Cortex of kidney (tissue), 1 donor: Measurements from ENCODE around the gene SHISA2.
"Not testable (repeated sequence)": the region's sequence is repeated elsewhere in the genome, so short reads cannot be mapped to it uniquely, and the experiment has no call there.

ENCODE experiments used
- DNase-seq: peaks from one replicate; lab custom pipeline; 2025; lab: John Stamatoyannopoulos, UW

SHISA2 gene

DNA sequence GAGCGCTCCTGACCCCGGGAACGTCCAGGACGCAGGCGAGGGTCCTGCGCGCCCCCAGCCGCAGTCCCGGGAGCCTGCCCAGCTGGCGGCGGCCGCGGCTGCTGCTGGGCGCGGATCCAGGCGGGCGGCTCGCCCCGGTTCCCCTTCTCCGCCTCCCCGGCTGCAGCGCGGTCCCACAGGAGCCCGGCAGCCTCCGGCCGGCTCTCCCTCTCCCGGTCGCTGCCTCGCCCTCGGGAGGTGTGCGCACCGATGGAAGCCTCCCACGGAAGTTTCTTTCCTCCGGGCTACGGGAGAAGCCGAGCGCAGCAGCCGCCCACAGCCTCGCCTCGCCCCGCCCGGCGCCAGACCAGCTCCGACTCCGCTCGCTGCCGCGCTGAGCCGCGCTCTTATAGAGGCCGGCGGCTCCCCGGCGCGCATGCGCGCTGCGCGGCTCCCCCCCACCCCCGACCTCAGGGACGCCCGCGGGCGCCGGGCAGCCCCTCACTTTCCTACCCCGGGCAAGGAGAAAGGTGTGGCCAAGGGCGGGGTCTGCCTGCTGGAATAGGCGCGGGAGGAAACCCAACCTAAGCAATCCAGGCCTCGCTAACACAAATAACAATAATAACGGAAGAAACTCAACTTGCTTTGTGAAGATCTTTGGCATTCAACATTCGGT lies at the start of gene SHISA2:
TSS of gene SHISA2 (minus strand) at position 360 of the 655 bp plus-strand sequence. CDS start 1,041 bp downstream, outside the sequence.
- DNase-seq = no peak

DNA sequence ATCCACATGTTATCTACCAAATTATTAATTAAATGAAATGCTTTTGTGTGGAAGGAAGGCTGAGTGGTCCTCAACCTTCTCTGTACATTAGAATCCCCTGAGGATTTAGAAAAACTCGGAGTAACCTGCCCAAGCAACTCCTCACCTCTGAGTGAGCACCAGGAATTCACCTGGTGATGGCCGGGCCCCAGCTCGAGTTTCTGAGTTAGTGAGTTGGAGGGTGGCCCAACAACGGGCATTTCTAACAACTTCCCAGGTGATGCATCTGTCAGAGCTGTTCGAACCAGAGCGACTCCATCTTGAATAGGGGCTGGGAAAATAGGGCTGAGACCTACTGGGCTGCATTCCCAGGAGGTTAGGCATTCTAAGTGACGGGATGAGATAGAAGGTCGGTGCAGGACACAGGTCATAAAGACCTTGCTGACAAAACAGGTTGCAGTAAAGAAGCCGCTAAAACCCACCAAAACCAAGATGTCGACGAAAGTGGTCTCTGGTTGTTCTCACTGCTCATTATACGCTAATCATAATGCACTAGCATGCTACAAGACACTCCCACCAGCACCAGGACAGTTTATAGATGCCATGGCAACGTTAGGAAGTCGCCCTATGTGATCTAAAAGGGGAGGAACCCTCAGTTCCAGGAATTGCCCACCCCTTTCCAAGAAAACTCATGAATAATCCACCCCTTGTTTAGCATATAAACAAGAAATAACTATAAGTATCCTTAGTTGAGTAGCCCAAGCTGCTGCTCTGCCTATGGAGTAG lies 44.2 kb upstream of the SHISA2 start:
- no peak for DNase-seq

DNA sequence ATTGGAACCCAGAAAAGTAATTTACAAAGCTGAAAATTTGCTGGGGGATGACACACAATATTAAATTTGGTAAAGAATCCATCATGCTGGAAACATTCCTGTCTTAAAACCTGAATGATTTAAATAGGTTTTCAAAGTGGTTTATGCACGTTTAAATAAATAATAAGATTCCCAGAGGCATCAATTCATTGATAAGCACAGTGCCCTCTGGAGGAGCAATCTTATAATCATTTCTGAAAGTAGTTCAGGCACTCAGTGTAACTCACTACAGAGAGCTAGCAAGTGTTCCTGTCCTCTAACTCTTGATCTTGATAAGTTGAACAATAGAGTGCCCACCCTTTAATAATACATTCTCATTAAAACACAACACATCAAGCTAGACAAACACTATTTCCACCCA lies 43.5 kb upstream of the SHISA2 start:
- no peak for DNase-seq

DNA sequence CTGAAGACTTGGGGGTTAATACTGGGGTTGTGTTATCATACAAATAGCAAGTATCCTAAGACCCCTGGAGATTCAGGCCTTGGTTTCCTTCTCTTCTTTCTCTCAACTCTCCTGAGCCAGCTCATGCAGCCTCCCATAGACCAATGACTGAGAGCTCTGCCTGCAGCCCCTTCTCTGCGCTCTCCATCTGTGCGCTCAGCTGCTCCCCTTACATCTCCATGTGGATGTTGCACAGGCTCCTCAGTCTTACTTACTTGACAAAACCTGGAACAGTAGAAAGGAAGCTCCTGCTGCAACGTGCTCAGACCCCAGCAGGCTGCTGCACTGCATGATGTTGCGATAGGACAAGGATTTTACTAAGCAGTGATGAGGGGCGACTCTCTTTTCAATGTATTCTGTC lies 25.0 kb upstream of the SHISA2 start:
- not testable (repeated sequence) for DNase-seq

DNA sequence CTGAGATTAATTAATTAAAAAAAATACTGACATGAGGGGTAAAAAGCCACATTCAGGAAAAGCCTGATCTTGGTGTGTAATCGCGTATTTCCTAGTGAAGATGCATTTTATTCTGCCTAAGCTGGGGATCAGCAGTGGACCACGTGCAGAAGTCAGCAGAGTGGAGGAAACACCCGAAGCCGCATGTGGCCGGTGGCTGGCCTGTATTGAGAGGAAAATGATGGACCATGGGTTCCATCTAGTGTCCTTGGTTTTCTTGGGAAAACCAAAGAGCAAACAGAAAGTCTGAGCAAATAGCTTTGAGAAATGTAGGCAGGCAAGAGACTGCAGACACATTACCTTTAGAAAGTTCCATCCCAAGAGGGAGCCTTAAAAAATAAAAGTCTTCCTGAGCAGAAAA lies 23.7 kb upstream of the SHISA2 start:
- no peak for DNase-seq

DNA sequence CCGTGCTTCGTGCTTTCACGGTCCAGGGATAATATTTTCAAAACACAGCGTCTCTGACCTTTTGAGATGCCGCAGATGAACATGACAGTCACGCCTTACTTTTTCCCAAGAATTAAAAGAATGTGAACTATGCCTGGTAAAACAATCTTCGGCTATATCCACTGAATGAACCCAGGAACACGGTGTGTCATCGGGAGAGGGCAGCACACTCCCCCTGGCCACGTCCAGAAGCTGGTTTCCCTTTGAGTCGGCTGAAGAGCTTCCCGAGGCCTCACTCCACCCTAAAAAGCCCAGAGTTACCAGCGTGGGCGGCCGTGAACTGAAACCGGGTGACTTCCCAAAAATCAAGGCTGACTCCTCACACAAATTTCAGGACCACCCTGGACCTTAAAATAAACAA lies 22.9 kb upstream of the SHISA2 start:
- no peak for DNase-seq

DNA sequence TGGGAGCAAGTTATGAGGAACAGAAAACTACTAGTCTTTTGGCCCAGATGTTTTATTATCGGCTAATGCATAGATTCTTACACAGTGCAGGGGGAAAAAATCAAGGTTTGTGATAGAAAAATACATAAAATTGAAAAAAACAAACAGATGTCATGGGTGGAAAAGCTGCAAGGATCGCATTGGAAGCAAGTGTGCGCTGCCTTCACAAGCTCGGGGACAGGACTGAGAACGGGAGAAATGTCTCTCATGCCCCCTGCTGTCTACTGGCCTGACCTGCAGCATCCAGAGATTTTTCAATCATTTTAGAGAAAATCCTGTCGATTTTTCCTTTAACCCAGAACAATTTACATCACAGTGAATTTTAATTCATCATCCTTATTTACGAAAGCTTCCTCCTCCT lies 20.5 kb upstream of the SHISA2 start:
- DNase-seq = not testable (repeated sequence)

DNA sequence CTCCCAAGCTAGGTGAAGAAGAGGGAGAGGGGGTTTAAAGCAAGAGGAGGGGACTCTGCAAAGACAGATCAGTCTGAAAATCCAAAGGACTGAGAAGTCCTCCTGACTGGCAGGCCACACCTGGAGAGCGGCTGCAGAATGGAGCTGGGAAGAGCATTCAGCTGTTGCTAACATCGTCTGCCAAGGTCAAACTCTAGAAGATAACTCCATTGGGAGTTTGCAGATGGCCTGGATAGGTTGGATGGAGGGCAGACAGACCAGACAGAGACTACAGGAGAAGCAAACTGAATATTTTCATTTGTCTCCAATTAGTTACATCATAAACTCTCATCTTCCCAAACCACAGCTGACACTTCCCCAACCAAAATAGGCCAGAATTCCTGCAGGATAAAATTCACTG lies 19.9 kb upstream of the SHISA2 start:
- no peak for DNase-seq

DNA sequence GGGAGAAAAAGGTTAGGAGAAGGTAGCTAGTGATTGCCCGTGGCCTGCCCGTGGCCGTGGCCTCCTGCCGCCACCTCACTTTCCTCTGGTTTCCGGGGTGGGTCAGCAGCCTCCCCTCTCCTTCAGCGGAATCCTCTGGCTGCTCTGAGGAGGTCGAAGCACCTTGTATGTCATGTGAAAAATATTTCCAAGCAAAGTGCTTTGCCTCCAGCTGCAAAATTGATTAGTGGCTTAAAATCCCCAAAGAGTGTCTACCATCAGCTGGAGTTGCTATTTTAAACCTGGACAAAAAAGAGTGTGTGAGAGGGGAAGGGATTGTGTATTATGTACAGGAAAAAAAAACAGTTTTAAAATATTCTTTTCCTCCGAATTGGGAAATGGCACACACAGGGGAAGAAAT lies 17.8 kb upstream of the SHISA2 start:
- not testable (repeated sequence) for DNase-seq

DNA sequence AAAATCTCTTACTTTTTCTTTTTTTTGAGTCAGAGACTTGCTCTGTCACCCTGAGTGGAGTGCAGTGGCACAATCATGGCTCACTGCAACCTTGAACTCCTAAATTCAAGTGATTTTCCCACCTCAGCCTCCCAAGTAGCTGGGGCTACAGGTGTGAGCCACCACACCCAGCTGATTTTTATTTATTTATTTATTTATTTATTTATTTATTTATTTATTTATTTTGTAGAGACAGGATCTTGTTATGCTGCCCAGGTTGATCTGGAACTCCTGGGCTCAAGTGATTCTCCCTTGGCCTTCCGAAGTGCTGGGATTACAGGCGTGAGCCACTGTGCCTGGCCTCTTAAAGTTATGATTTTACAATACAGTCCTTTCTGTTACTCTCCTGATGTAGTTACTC lies 16.6 kb upstream of the SHISA2 start:
- DNase-seq = not testable (repeated sequence)

DNA sequence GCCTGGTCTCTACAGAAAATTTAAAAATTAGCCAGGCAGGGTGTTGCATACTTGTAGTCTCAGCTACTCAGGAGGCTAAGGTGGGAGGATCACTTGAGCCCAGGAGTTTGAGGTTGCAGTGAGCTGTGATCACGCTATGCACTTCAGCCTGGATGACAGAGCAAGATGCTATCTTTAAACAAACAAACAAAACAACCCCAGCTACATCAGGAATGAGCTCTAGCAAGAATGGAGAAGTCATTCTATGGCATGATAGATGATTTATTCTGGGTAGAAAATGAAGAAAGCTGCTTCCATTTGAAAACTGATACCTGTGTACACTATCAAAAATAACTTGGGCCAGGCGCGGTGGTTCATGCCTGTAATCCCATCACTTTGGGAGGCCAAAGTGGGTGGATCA lies 15.8 kb upstream of the SHISA2 start:
- no peak for DNase-seq

DNA sequence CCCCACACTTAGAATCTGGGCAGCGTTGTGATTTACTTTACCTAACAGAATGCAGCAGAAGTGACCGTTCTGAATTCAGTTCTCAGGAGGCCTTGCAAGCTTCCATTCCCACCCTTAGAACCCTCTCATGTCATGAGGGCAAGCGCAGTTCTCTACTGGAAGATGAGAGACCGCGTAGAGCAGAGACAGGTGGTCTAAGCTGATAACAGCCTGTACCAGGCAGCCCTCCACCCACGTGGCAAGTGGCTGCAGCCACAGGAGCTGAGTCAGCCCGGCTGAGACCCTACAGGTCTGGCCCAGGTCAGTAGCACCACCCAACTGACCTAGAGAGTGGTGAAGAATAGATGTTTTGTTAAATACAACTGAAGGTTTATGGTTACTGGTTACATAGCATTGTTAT lies 14.7 kb upstream of the SHISA2 start:
- not testable (repeated sequence) for DNase-seq

DNA sequence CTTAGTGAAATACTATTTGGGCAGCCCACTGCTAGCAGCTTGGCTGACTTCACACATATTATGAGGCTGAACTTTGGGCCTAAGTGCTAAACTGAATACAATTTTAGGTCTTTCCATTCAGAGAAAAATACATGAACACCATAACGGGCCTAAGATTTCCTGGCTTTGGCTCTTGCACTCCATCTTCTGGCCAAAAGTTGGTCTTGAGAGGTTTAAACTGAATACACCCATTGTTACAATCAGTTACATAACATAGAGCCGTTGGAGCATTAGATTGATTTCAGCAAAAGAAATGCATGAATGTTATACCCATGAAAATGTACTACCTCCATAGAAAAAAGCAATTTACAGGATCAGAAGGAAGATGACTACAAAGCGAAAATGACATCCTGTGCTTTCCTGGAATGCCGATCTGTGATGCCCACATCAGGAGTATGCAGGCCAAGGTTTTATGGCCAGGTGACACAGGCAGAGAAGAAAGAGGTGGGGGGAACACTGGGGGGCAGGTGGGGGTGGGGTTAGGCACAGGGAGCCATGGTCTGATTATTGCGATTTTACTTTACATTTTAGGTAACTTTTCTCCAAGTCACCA lies 11.1 kb upstream of the SHISA2 start:
- DNase-seq = no peak

DNA sequence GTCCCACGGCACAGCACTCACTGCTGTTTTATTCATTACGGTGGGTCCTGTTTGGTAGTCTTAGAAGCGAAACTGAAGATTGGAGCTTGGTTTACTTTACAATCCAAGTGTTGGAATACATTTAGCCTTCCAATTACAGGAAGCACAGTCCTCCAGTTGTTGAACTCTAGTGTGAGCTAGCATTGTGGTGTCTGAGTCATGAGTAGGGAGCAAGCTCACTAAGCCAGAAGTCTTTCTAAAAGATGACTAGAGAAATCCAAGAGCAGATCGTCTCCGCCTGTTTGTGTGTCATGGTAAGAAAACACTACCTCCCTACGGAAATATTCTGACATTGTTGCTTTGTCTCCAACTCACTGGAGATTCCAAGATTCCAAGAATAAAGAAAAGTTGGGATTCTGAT lies 10.1 kb upstream of the SHISA2 start:
- DNase-seq = no peak

DNA sequence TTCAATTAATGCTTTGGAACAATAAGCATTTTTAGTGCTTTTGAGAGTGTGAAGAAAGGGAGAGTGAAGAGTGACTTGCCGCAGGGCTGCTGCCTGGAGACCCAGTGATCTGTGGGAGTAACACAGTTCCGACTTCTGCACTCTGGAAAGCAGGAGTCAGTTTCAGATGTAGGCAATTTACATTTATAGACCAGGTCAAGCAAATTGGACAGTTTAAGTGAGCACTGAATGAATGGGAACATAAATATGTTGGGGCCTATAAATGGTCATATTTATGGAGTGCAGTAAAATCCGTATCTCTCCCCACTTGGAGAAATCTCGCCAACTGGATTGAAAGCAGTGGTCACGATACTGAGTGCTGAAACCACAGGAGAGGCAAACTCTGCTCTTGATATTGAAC lies 9.4 kb upstream of the SHISA2 start:
- DNase-seq = no peak

DNA sequence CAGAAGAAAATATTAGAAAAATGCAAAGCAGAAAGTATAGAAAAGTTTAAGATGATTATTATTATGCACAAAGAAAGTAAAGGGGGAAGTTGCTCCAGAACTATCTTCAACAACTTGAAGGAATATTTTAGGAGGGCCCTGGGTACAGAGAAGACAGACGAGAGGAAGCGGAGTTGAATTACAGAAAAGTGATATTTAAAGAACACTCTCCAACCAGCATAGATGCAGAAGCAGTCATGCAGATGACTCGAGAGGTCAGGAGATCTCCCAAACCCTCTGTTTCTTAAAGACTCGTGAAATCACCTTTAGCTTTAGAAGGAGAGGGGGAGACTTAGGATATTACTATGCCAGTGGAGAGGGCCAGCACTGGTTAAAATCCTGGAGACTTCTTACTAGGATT lies 8.5 kb upstream of the SHISA2 start:
- DNase-seq = no peak

DNA sequence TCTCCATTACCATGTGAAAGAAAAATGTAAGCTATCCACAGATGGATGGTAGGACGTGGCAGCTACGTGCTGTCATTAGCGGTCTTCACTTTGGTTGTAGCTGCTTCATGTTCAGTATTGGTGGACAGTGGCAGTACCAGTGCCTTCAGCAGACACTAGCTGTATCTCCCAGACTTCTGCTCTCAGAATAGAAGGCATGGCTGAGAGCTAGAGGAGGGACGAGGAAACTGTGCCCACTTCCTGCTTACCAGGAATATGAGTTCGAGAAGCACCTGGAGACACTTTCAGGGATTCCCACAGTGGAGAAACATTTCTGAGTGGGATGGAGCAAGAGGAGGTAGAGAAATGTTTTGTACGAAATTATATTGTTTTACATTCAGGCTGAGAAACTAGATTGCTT lies 6.9 kb upstream of the SHISA2 start:
- DNase-seq = no peak

DNA sequence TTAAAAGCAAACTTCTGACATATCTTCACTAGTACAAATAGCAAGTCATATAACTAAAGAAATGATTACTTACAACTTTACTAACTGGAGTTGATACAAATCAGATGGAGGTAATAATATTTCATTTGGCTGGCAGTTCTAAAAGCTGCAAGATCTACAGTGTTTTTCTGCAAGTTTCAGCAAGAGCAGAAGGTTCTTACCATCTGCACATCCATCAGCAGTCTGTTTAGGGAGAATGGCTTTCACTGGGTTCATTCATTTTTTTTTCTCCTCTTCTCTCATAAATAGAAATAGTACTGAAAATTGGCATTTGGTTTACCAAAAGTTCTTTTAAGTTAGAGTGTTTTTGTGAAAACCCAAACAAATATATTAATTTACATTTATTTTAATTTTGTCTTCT lies 3.1 kb upstream of the SHISA2 start:
- no peak for DNase-seq

DNA sequence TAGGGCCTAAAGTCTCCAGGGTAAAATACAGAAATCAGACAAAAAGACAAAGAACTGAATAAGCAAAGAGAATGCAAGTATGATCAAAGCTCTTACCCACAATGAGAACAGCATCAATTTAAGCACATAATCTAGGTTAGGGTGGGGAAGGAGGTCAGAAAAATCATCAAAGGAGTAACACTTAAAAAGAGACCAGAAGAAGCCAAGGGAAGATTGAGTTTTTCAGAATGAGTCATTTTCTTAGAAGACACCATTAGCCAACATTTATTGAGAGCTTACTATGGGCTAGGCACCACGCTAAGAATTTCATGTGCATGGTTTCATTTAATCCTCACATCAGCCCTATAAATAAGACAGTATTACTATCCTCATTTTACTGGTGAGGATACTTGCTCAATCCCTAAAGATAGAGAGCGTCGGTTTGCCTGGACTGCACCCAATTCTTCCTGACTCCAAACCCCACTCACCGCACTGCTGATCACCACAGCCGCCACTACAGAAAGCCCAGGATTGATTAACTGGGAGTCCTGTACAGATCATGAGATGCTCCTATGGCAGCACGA lies 1.7 kb upstream of the SHISA2 start:
- no peak for DNase-seq

DNA sequence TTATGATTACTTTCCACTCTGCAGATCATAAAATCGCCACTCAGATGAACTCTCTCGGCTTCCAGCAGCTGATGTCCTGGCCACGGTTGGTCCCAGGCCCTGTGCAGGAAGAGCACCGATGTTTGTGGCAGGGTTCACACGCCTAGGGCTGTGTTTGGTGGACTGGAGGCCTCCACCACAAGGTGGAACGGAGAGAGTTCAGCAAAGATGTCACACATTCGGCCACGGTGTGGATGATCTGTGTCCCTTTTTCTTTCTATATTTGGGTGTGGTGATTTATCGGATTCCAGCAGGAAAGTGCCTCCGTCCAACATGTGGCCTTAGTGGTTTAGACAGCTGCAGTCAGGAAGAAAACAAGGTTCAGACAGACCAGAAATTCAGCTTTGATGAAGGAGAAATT lies 521 bp upstream of the SHISA2 start:
- no peak for DNase-seq

DNA sequence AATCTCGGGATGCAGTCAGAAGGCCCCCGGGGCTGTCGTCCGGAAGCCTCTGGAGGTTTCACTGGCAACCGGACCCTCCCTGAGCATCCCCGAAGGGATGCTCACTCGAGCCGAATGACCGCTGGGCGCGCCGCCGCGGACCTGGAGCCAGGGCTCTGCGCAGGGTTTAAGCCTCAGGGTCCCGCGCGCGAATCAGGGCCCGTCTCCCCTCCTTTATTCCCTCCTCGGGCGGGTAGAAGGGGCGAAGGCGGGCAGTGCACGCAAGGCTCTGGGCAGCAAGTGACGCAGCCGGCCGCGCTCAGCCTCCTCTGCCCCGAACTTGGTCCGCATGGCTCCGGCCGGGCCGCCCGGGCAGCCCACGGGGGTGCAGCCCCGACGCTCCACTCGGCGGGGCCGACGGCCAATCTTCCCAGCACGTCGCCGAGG lies 572 bp downstream of the SHISA2 start:
- no peak for DNase-seq

DNA sequence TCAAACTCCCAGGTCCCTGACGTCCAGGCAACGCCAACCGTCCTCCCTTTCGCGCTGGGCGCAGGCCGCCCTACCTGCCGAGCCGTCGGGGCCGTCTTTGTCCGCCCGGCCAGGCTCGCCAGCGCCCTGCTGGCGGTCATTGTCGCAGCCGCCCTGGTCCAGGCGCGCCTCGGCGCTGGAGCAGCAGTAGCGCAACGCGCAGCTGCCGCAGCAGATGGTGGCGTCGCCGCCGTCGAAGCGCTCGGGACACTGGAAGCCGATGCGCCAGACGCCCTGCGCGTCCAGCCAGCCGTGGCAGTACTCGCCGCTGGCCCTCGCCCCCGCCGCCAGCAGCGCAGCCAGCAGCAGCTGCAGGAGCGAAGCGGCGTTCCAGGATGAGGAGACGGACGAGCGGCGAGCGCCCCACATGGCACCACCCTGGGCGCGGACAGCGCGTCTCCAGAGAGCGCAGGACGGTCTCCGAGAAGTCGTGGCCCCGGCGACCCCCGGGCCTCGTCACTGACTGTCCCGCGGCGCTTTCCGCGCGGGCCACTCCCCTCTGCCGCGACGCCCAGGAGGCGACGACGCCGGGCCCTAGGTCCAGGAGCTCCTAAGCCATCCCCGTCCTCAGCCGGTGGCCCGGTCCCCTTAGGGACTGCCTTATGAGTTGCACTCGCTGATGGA lies 1.1 kb downstream of the SHISA2 start:
- no peak for DNase-seq
